B cell (primary cell): ENCODE results near the gene VPS8.

Experiments
- CTCF ChIP-seq: fragments of 200-600 bp; IDR thresholded peaks from one replicate; pipeline ENCODE4 v1.8.0; 2022; ENCODE audit warnings: antibody characterized with exemption, mild to moderate bottlenecking
- EZH2 ChIP-seq: IDR thresholded peaks from 2 replicates; pipeline ENCODE4 v1.6.1; 2012; ENCODE audit warnings: borderline replicate concordance, low read depth, mild to moderate bottlenecking, moderate library complexity, low read length; ENCODE audit not compliant: insufficient read depth, poor library complexity, severe bottlenecking

GRCh38 chr3:184827572-184827971, 15.6 kb downstream of the VPS8 start:
- TF ChIP-seq CTCF = no peak
- no peak for TF ChIP-seq EZH2
